ENCODE data around the gene UPP2. TPM values are rescaled to one million over a fixed set of nuclear protein-coding genes. Genes with fewer than 3 reads are reported as not detected.

Gene UPP2
- total RNA-seq, 1 donor from 2014 or later, result not detected

- Mint-ChIP-seq H3K36me3 (ENCODE audit: low read depth) (no peaks in the 10 kb centered on the region), H3K27ac (no peak overlapping the region), H3K4me3 (no peak overlapping the region), H3K9me3 (no peaks in the 10 kb centered on the region), H3K4me1 (ENCODE audit: low read depth) (no peaks in the 10 kb centered on the region), H3K27me3 (ENCODE audit: insufficient read depth) (peaks cover 4% of the 10 kb centered on the region)
- no peak for DNase-seq (ENCODE audit: low spot score)
- intact Hi-C loops (cut with micrococcal nuclease), result no loop called here
Observed at GRCh38 chr2:158134055-158134454, 32.4 kb downstream of the UPP2 start.

- Mint-ChIP-seq H3K27ac (no peak overlapping the region), H3K27me3 (ENCODE audit: insufficient read depth) (peaks cover 4% of the 10 kb centered on the region), H3K36me3 (ENCODE audit: low read depth) (no peaks in the 10 kb centered on the region), H3K9me3 (no peaks in the 10 kb centered on the region), H3K4me1 (ENCODE audit: low read depth) (no peaks in the 10 kb centered on the region), H3K4me3 (no peak overlapping the region)
- DNase-seq (ENCODE audit: low spot score), result no peak
- intact Hi-C loops (cut with micrococcal nuclease), result no loop called here
Observed at GRCh38 chr2:158134655-158135054, 33.0 kb downstream of the UPP2 start.

GRCh38 chr2:158135096-158135495 is 33.4 kb downstream of the UPP2 start:
- Mint-ChIP-seq H3K36me3 (ENCODE audit: low read depth) (no peaks in the 10 kb centered on the region), H3K4me3 (no peak overlapping the region), H3K27ac (no peak overlapping the region), H3K27me3 (ENCODE audit: insufficient read depth) (peaks cover 7% of the 10 kb centered on the region), H3K9me3 (no peaks in the 10 kb centered on the region), H3K4me1 (ENCODE audit: low read depth) (no peaks in the 10 kb centered on the region)
- intact Hi-C loops (cut with micrococcal nuclease), result no loop called here
- no peak for DNase-seq (ENCODE audit: low spot score)

- Mint-ChIP-seq H3K27ac (no peak overlapping the region), H3K4me1 (ENCODE audit: low read depth) (no peaks in the 10 kb centered on the region), H3K4me3 (no peak overlapping the region), H3K27me3 (ENCODE audit: insufficient read depth) (peaks cover 10% of the 10 kb centered on the region), H3K36me3 (ENCODE audit: low read depth) (no peaks in the 10 kb centered on the region), H3K9me3 (no peaks in the 10 kb centered on the region)
- no peak for DNase-seq (ENCODE audit: low spot score)
- intact Hi-C loops (cut with micrococcal nuclease), result no loop called here
Observed at GRCh38 chr2:158138255-158138654, 36.6 kb downstream of the UPP2 start.

GRCh38 chr2:158140201-158140600 is 38.5 kb downstream of the UPP2 start:
- no peak overlapping the region for H3K4me3 Mint-ChIP-seq
- no peaks in the 10 kb centered on the region for H3K4me1 Mint-ChIP-seq (ENCODE audit: low read depth)
- intact Hi-C loops (cut with micrococcal nuclease), result no loop called here
- H3K27me3 Mint-ChIP-seq (ENCODE audit: insufficient read depth), result peaks cover 10% of the 10 kb centered on the region
- no peaks in the 10 kb centered on the region for H3K36me3 Mint-ChIP-seq (ENCODE audit: low read depth)
- no peak overlapping the region for H3K27ac Mint-ChIP-seq
- DNase-seq (ENCODE audit: low spot score), result no peak
- H3K9me3 Mint-ChIP-seq, result no peaks in the 10 kb centered on the region

- Mint-ChIP-seq H3K27me3 (ENCODE audit: insufficient read depth) (peaks cover 10% of the 10 kb centered on the region), H3K27ac (no peak overlapping the region), H3K4me3 (no peak overlapping the region), H3K9me3 (no peaks in the 10 kb centered on the region), H3K36me3 (ENCODE audit: low read depth) (no peaks in the 10 kb centered on the region), H3K4me1 (ENCODE audit: low read depth) (no peaks in the 10 kb centered on the region)
- no peak for DNase-seq (ENCODE audit: low spot score)
- intact Hi-C loops (cut with micrococcal nuclease), result no loop called here
Observed at GRCh38 chr2:158142165-158142564, 40.5 kb downstream of the UPP2 start.

GRCh38 chr2:158142568-158143332 is 41.1 kb downstream of the UPP2 start:
- H3K36me3 Mint-ChIP-seq (ENCODE audit: low read depth), result no peaks in the 10 kb centered on the region
- no peak for DNase-seq (ENCODE audit: low spot score)
- no peaks in the 10 kb centered on the region for H3K4me1 Mint-ChIP-seq (ENCODE audit: low read depth)
- peaks cover 13% of the 10 kb centered on the region for H3K27me3 Mint-ChIP-seq (ENCODE audit: insufficient read depth)
- no peak overlapping the region for H3K27ac Mint-ChIP-seq
- H3K4me3 Mint-ChIP-seq, result no peak overlapping the region
- intact Hi-C loops (cut with micrococcal nuclease), result no loop called here
- H3K9me3 Mint-ChIP-seq, result no peaks in the 10 kb centered on the region

- intact Hi-C loops (cut with micrococcal nuclease), result no loop called here
- DNase-seq (ENCODE audit: low spot score), result no peak
- no peaks in the 10 kb centered on the region for H3K4me1 Mint-ChIP-seq (ENCODE audit: low read depth)
- H3K27ac Mint-ChIP-seq, result no peak overlapping the region
- no peaks in the 10 kb centered on the region for H3K9me3 Mint-ChIP-seq
- no peak overlapping the region for H3K4me3 Mint-ChIP-seq
- no peaks in the 10 kb centered on the region for H3K36me3 Mint-ChIP-seq (ENCODE audit: low read depth)
- peaks cover 14% of the 10 kb centered on the region for H3K27me3 Mint-ChIP-seq (ENCODE audit: insufficient read depth)
Observed at GRCh38 chr2:158143703-158144360, 42.2 kb downstream of the UPP2 start.

- H3K9me3 Mint-ChIP-seq, result no peaks in the 10 kb centered on the region
- H3K4me3 Mint-ChIP-seq, result no peak overlapping the region
- H3K36me3 Mint-ChIP-seq (ENCODE audit: low read depth), result no peaks in the 10 kb centered on the region
- no peak for DNase-seq (ENCODE audit: low spot score)
- peaks cover 11% of the 10 kb centered on the region for H3K27me3 Mint-ChIP-seq (ENCODE audit: insufficient read depth)
- H3K4me1 Mint-ChIP-seq (ENCODE audit: low read depth), result no peaks in the 10 kb centered on the region
- intact Hi-C loops (cut with micrococcal nuclease), result no loop called here
- no peak overlapping the region for H3K27ac Mint-ChIP-seq
Observed at GRCh38 chr2:158144914-158145625, 43.4 kb downstream of the UPP2 start.

- intact Hi-C loops (cut with micrococcal nuclease), result no loop called here
- no peak overlapping the region for H3K4me3 Mint-ChIP-seq
- peaks cover 2% of the 10 kb centered on the region for H3K27me3 Mint-ChIP-seq (ENCODE audit: insufficient read depth)
- H3K27ac Mint-ChIP-seq, result no peak overlapping the region
- no peaks in the 10 kb centered on the region for H3K4me1 Mint-ChIP-seq (ENCODE audit: low read depth)
- no peaks in the 10 kb centered on the region for H3K36me3 Mint-ChIP-seq (ENCODE audit: low read depth)
- H3K9me3 Mint-ChIP-seq, result no peaks in the 10 kb centered on the region
- DNase-seq (ENCODE audit: low spot score), result no peak
Observed at GRCh38 chr2:158153270-158154015, 51.8 kb downstream of the UPP2 start.

- no peak for DNase-seq (ENCODE audit: low spot score)
- Mint-ChIP-seq H3K9me3 (no peaks in the 10 kb centered on the region), H3K4me3 (no peak overlapping the region), H3K4me1 (ENCODE audit: low read depth) (no peaks in the 10 kb centered on the region), H3K27ac (no peak overlapping the region), H3K27me3 (ENCODE audit: insufficient read depth) (peaks cover 2% of the 10 kb centered on the region), H3K36me3 (ENCODE audit: low read depth) (no peaks in the 10 kb centered on the region)
- intact Hi-C loops (cut with micrococcal nuclease), result no loop called here
Observed at GRCh38 chr2:158154596-158154995, 52.9 kb downstream of the UPP2 start.

GRCh38 chr2:158172719-158173118 is 71.0 kb downstream of the UPP2 start:
- Mint-ChIP-seq H3K9me3 (no peaks in the 10 kb centered on the region), H3K4me3 (no peak overlapping the region), H3K27ac (no peak overlapping the region), H3K36me3 (ENCODE audit: low read depth) (no peaks in the 10 kb centered on the region), H3K4me1 (ENCODE audit: low read depth) (no peaks in the 10 kb centered on the region), H3K27me3 (ENCODE audit: insufficient read depth) (peaks cover 13% of the 10 kb centered on the region)
- intact Hi-C loops (cut with micrococcal nuclease), result no loop called here
- DNase-seq (ENCODE audit: low spot score), result no peak

- H3K9me3 Mint-ChIP-seq, result no peaks in the 10 kb centered on the region
- H3K27ac Mint-ChIP-seq, result no peak overlapping the region
- DNase-seq (ENCODE audit: low spot score), result no peak
- H3K36me3 Mint-ChIP-seq (ENCODE audit: low read depth), result no peaks in the 10 kb centered on the region
- H3K27me3 Mint-ChIP-seq (ENCODE audit: insufficient read depth), result peaks cover 13% of the 10 kb centered on the region
- no peaks in the 10 kb centered on the region for H3K4me1 Mint-ChIP-seq (ENCODE audit: low read depth)
- intact Hi-C loops (cut with micrococcal nuclease), result no loop called here
- H3K4me3 Mint-ChIP-seq, result no peak overlapping the region
Observed at GRCh38 chr2:158174495-158174894, 72.8 kb downstream of the UPP2 start.
